HepG2 (cell line): Measurements from ENCODE around the gene CMAS. TPM values are rescaled to one million over a fixed set of nuclear protein-coding genes. Genes with fewer than 3 reads are reported as not detected.

Experiments
- ATAC-seq: fragments of 200-7000 bp; cut with Tn5 transposase; 3 replicates; pipeline ENCODE4 v1.9.1; 2020; ENCODE audit warnings: mild to moderate bottlenecking, moderate library complexity
- BruUV-seq: library from RNA; stranded (reverse); fragments of 400-500 nt; replicated peaks from 2 replicates; lab custom pipeline; 2021; lab: Mats Ljungman, UMichigan
- CTCF ChIA-PET: fragments of 300-600 bp; formaldehyde crosslinking; extraction: SDS; loops from one replicate; lab custom pipeline; 2021; ENCODE audit warnings: low total read pairs, inconsistent platforms, low intra/inter-chr PET ratio; lab: Yijun Ruan, JAX
- POLR2A ChIA-PET: fragments of 350-600 bp; sonication (Branson Sonifier 250); formaldehyde crosslinking; loops from one replicate; lab custom pipeline; 2020; ENCODE audit warnings: antibody characterized with exemption, inconsistent platforms; lab: Yijun Ruan, JAX
- DNase-seq: peaks from one replicate; pipeline ENCODE4 v3.0.0-alpha.2; 2015; ENCODE audit warnings: low spot score
- FAIRE-seq: peaks from 3 replicates; lab custom pipeline; 2011; peaks lifted over from hg19 to GRCh38; lab: Jason Lieb, UNC
- H2AFZ ChIP-seq: one replicate; pipeline ENCODE4 v1.6.1; 2011; ENCODE audit warnings: low read length, inconsistent platforms
- H3K27ac ChIP-seq: fragments of 300-600 bp; 3 replicates; pipeline ENCODE4 v1.8.0; 2011; ENCODE audit warnings: mixed run types, mild to moderate bottlenecking, mixed read lengths, low read length, inconsistent platforms; ENCODE audit not compliant: insufficient read depth; ENCODE audit errors: extremely low read length
- H3K27me3 ChIP-seq, 2 experiments: fragments of 200-600 bp in 1 of 2; 2 replicates in 1 of 2; 3 replicates in 1 of 2; pipeline versions ENCODE4 v1.6.0 to v1.8.0; 2011; ENCODE audit warnings: low read length in 2 of 2, mild to moderate bottlenecking in 2 of 2, moderate library complexity in 2 of 2, inconsistent platforms in 1 of 2; ENCODE audit not compliant: insufficient read depth in 2 of 2, control insufficient read depth in 1 of 2
- H3K36me3 ChIP-seq, 2 experiments: fragments of 200-600 bp in 1 of 2; replicated peaks in 1 of 2; 2 replicates in 1 of 2; 3 replicates in 1 of 2; pipeline versions ENCODE4 v1.5.1 to v1.8.0; 2011; ENCODE audit warnings: low read length in 2 of 2, inconsistent platforms in 1 of 2; ENCODE audit not compliant: insufficient read depth in 2 of 2, control insufficient read depth in 1 of 2
- H3K4me1 ChIP-seq: 2 replicates; pipeline ENCODE4 v1.5.1; 2012; ENCODE audit warnings: low read length, inconsistent platforms; ENCODE audit not compliant: insufficient read depth
- H3K4me2 ChIP-seq: 2 replicates; pipeline ENCODE4 v1.6.0; 2011; ENCODE audit warnings: low read depth, low read length, inconsistent platforms
- H3K4me3 ChIP-seq, 3 experiments: fragments of 200-600 bp in 1 of 3; sonication (generic), shearing (Covaris generic) in 1 of 3; replicated peaks in 1 of 3; 2 replicates each; pipeline ENCODE4 v1.5.1; 2011 to 2016; ENCODE audit warnings: low read length in 3 of 3, inconsistent platforms in 2 of 3, low read depth in 2 of 3, mild to moderate bottlenecking in 2 of 3, control low read depth in 1 of 3, mixed read lengths in 1 of 3; ENCODE audit not compliant: insufficient read depth in 1 of 3
- H3K79me2 ChIP-seq: one replicate; pipeline ENCODE4 v1.6.1; 2011; ENCODE audit warnings: low read length, inconsistent platforms; ENCODE audit not compliant: insufficient read depth
- H3K9ac ChIP-seq: 2 replicates; pipeline ENCODE4 v1.6.0; 2011; ENCODE audit warnings: mild to moderate bottlenecking, low read depth, low read length, inconsistent platforms; ENCODE audit not compliant: insufficient read depth
- H3K9me3 ChIP-seq: 2 replicates; pipeline ENCODE4 v1.5.1; 2012; ENCODE audit warnings: mild to moderate bottlenecking, low read length
- H4K20me1 ChIP-seq: 2 replicates; pipeline ENCODE4 v1.6.0; 2011; ENCODE audit warnings: inconsistent platforms, mild to moderate bottlenecking, low read length, moderate library complexity; ENCODE audit not compliant: insufficient read depth
- PTBP1 ChIP-seq: fragments of 200-400 bp; formaldehyde crosslinking; IDR thresholded peaks from 2 replicates; pipeline ENCODE4 v1.6.1; 2018; ENCODE audit warnings: low read length, low read depth; ENCODE audit not compliant: poor library complexity, severe bottlenecking
- RAD21 ChIP-seq: fragments of 450-650 bp; formaldehyde crosslinking; IDR thresholded peaks from 2 replicates; pipeline ENCODE4 v1.5.0; 2020; ENCODE audit warnings: mild to moderate bottlenecking
- RBFOX2 ChIP-seq: fragments of 200-400 bp; formaldehyde crosslinking; IDR thresholded peaks from 2 replicates; pipeline ENCODE4 v1.6.1; 2017; ENCODE audit warnings: low read depth, mild to moderate bottlenecking, low read length
- SSRP1 ChIP-seq: IDR thresholded peaks from 2 replicates; pipeline ENCODE4 v1.6.1; 2016; ENCODE audit warnings: control low read depth
- U2AF2 ChIP-seq: fragments of 200-400 bp; formaldehyde crosslinking; IDR thresholded peaks from 2 replicates; pipeline ENCODE4 v1.6.1; 2017; ENCODE audit warnings: low read depth, mild to moderate bottlenecking, low read length
- ZBTB7B ChIP-seq: sonication (generic); formaldehyde crosslinking; IDR thresholded peaks from 2 replicates; pipeline ENCODE4 v1.4.0; 2020; ENCODE audit warnings: missing genetic modification reagents
- ZNF296 ChIP-seq: sonication (generic); formaldehyde crosslinking; conservative IDR thresholded peaks from 2 replicates; pipeline ENCODE4 v1.5.0; 2020; ENCODE audit warnings: mild to moderate bottlenecking, missing genetic modification reagents
- ZNF646 ChIP-seq: sonication (generic); formaldehyde crosslinking; IDR thresholded peaks from 2 replicates; pipeline ENCODE4 v1.9.0; 2021; ENCODE audit warnings: mild to moderate bottlenecking, missing genetic modification reagents
- WGBS: methylation state at CpG from one replicate; pipeline ENCODE4 v1.1.6; 2017; ENCODE audit warnings: low lambda C conversion rate; 5-methylcytosine and 5-hydroxymethylcytosine counted together
- in situ Hi-C: cut with HindIII; loops from 2 replicates; pipeline ENCODE4 v1.10.0; 2017; ENCODE audit warnings: low pct_unique_long_range_greater_than_20kb; ENCODE audit not compliant: extremely low pct_ligation_motif_present
- intact Hi-C: fragments of 100-400 bp; cut with micrococcal nuclease; formaldehyde crosslinking; loops from one replicate; pipeline ENCODE4 v1.10.0; 2022; ENCODE audit not compliant: unreplicated experiment
- polyA plus RNA-seq, 8 experiments: library from polyadenylated mRNA; depleted of rRNA in 3 of 8; stranded (reverse) in 7 of 8; unstranded in 1 of 8; fragments of >200 nt; fragmentation: Illumina TruSeq in 4 of 8; extraction: Trizol in 4 of 8; gene quantifications; 2 replicates each; pipeline versions ENCODE4 v1.2.1 to v1.2.3, GENCODE V29; 2011 to 2016; ENCODE audit warnings: low read depth in 4 of 8, missing spikeins in 1 of 8, mixed read lengths in 1 of 8; ENCODE audit not compliant: insufficient read depth in 1 of 8
- total RNA-seq, 5 experiments: library from RNA; depleted of rRNA; stranded (reverse); fragments of >200 nt; fragmentation: Illumina TruSeq; extraction: Trizol; gene quantifications; 2 replicates each; pipeline ENCODE4 v1.2.3, GENCODE V29; 2016; ENCODE audit warnings: low read depth in 1 of 5
- TF ChIP-seq, protein P1 (sequence below): sonication (generic); formaldehyde crosslinking; IDR thresholded peaks from 2 replicates; pipeline ENCODE4 v1.4.0; 2020; ENCODE audit warnings: mild to moderate bottlenecking, low read depth, missing genetic modification reagents

Gene CMAS
- total and polyA plus RNA-seq, 2 of the 13 experiments (the other 11 are each of a cell fraction or from before 2014, with no cell fraction given), result 14.0 to 21.3 TPM

- POLR2A ChIA-PET, result no interaction called here
- no TSS peak for BruUV-seq
- intact Hi-C loops, result no loop called here
These were observed 23.8 kb downstream of the CMAS start for GRCh38 chr12:22069851-22070250.

More at GRCh38 chr12:22069851-22070250, 23.8 kb downstream of the CMAS start:
- no peak for FAIRE-seq
- no peak overlapping the region for H3K4me3 ChIP-seq
- H3K36me3 ChIP-seq, result no peaks in the 10 kb centered on the region; a peak in 1 of 5 replicates
- H3K79me2 ChIP-seq, result no peaks in the 10 kb centered on the region
- no peaks in the 10 kb centered on the region for H3K27me3 ChIP-seq
- H3K27ac ChIP-seq, result no peak overlapping the region
- 14% methylated on average over 1 of the region's 1 CpG for WGBS
- no peak for DNase-seq
- no peaks in the 10 kb centered on the region for H3K9me3 ChIP-seq
- CTCF ChIA-PET, result no interaction called here
- in situ Hi-C loops, result no loop called here
- no peak overlapping the region for H3K9ac ChIP-seq
- TF ChIP-seq PTBP1 (no peak), ZNF296 (CRISPR knock-in tag) (no peak), SSRP1 (CRISPR knock-in tag) (no peak), U2AF2 (no peak), ZBTB7B (no peak), RAD21 (CRISPR knock-in tag) (no peak), ZNF646 (no peak), RBFOX2 (no peak)
- TF ChIP-seq, protein P1, sequence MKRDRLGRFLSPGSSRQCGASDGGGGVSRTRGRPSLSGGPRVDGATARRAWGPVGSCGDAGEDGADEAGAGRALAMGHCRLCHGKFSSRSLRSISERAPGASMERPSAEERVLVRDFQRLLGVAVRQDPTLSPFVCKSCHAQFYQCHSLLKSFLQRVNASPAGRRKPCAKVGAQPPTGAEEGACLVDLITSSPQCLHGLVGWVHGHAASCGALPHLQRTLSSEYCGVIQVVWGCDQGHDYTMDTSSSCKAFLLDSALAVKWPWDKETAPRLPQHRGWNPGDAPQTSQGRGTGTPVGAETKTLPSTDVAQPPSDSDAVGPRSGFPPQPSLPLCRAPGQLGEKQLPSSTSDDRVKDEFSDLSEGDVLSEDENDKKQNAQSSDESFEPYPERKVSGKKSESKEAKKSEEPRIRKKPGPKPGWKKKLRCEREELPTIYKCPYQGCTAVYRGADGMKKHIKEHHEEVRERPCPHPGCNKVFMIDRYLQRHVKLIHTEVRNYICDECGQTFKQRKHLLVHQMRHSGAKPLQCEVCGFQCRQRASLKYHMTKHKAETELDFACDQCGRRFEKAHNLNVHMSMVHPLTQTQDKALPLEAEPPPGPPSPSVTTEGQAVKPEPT (CRISPR knock-in tag), result no peak
- no peak overlapping the region for H3K4me2 ChIP-seq
- no peaks in the 10 kb centered on the region for H3K4me1 ChIP-seq
- no peak overlapping the region for H2AFZ ChIP-seq
- H4K20me1 ChIP-seq, result no peaks in the 10 kb centered on the region
- ATAC-seq, result no peak
